SIG-M5 (cell line): ENCODE data around the gene DOP1B.

Experiments
- DNase-seq: peaks from one replicate; lab custom pipeline; 2025; lab: John Stamatoyannopoulos, UW

Gene DOP1B

DNA sequence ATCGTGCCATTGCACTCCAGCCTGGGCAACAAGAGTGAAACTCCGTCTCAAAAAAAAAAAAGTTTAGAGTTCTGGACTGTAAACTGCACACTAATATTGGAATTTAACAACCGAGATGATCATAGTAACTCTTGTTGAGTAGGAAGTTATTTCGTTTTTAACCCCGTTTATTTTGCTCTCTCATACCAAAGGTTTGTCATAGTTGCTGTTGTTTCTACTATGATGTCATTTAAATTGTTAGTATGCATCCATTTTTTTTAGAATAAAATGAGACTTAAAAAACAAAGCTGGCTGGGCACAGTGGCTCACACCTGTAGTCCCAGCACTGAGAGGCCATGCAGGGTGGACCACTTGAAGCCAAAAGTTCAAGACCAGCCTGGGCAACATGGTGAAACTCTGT is 49.3 kb downstream of the DOP1B start:
- no peak for DNase-seq
